ENCODE data around the gene U2SURP.

U2SURP gene

DNA sequence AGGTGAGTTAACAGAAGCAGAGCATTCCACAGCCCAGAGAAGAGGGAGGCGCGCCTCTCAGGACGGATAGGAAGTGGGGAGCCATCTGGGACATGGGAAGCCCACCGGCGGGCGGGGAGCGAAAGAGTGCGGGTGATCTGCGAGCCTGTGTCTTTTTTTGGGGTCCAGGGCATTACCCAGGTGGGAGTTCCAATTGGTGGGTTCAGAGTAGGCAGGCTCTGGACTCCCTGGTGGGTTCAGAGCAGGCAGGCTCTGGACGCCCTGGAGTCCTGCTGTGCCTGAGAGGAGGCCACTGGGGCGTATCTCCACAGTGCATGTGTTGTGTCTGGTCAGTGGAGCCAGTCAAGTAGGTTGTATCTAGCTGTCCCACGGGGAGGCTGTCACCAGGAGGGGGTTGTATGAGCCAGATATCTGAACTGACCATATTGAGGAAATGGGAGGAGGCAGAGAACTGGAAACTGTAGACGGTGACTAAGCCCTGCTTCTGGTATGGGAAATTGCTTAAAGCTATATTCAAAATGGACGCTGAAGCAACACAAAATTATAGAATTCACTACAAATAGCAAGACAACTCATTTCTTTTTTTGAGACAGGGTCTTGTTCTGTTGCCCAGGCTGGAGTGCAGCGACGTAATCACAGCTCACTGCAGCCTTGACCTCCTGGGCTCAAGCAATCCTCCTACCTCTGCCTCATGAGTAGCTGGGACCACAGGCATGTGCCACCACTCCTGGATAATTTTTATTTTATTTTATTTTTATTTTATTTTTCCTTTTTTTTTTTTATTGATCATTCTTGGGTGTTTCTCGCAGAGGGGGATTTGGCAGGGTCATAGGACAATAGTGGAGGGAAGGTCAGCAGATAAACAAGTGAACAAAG, 83.7 kb downstream of the U2SURP start:
- Histone ChIP-seq H3K27me3 (ENCODE audit: insufficient read depth, poor library complexity, severe bottlenecking) (no peaks in the 10 kb centered on the region), H3K27ac (replicated peaks) (no peak overlapping the region), H3K4me3 (replicated peaks; ENCODE audit: insufficient read depth, low read length) (no peak overlapping the region)
- TF ChIP-seq, protein P1, sequence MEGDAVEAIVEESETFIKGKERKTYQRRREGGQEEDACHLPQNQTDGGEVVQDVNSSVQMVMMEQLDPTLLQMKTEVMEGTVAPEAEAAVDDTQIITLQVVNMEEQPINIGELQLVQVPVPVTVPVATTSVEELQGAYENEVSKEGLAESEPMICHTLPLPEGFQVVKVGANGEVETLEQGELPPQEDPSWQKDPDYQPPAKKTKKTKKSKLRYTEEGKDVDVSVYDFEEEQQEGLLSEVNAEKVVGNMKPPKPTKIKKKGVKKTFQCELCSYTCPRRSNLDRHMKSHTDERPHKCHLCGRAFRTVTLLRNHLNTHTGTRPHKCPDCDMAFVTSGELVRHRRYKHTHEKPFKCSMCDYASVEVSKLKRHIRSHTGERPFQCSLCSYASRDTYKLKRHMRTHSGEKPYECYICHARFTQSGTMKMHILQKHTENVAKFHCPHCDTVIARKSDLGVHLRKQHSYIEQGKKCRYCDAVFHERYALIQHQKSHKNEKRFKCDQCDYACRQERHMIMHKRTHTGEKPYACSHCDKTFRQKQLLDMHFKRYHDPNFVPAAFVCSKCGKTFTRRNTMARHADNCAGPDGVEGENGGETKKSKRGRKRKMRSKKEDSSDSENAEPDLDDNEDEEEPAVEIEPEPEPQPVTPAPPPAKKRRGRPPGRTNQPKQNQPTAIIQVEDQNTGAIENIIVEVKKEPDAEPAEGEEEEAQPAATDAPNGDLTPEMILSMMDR (IDR thresholded peaks at IDR 0.05; ENCODE audit: insufficient read depth, low read length), result no peak
- TF ChIP-seq SPI1 (IDR thresholded peaks at IDR 0.05; ENCODE audit: borderline replicate concordance, low read depth) (no peak), GABPA (IDR thresholded peaks at IDR 0.05; ENCODE audit: low read depth) (no peak), POLR2AphosphoS5 (IDR thresholded peaks at IDR 0.05; ENCODE audit: low read depth) (no peak)
- peak; percentile 12 to 19 for DNase-seq (ENCODE audit: low read depth in 1 of 2, low spot score in 1 of 2)

DNA sequence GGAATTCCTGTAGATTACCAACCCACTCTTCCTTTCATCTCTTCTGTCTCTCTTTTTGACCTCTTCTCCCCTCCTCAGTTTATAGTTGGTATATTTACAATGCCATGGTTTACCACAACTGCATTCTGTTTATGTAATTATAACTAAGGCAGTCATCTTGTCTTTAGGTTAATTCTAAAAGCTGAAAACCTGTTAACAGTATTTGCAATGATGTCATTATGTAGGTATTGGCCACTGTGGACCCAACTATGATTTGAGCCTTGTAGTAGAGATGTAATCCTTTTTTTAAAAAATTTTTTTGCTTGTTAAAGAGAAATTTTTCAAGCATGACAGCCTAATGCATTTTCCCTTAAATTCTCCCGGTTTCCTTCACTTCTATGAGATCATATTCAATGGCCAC, 87.5 kb downstream of the U2SURP start:
- no peaks in the 10 kb centered on the region for H3K27me3 ChIP-seq (ENCODE audit: insufficient read depth, poor library complexity, severe bottlenecking)
- no peak overlapping the region for H3K4me3 ChIP-seq (replicated peaks; ENCODE audit: insufficient read depth, low read length)
- H3K27ac ChIP-seq (replicated peaks), result no peak overlapping the region
- TF ChIP-seq REST (IDR thresholded peaks at IDR 0.05; ENCODE audit: insufficient replicate concordance, low read depth), result no peak
- no peak for TF ChIP-seq SPI1 (IDR thresholded peaks at IDR 0.05; ENCODE audit: borderline replicate concordance, low read depth)
- TF ChIP-seq POLR2AphosphoS5 (IDR thresholded peaks at IDR 0.05; ENCODE audit: low read depth), result no peak
- no peak for TF ChIP-seq GABPA (IDR thresholded peaks at IDR 0.05; ENCODE audit: low read depth)
- TF ChIP-seq, protein P1 (IDR thresholded peaks at IDR 0.05; ENCODE audit: insufficient read depth, low read length), result no peak
- DNase-seq (ENCODE audit: low read depth in 1 of 2, low spot score in 1 of 2), result no peak

GRCh38 chr3:143089965-143090364, 88.6 kb downstream of the U2SURP start:
- Histone ChIP-seq H3K27ac (replicated peaks) (no peak overlapping the region), H3K4me3 (replicated peaks; ENCODE audit: insufficient read depth, low read length) (no peak overlapping the region), H3K27me3 (ENCODE audit: insufficient read depth, poor library complexity, severe bottlenecking) (no peaks in the 10 kb centered on the region)
- TF ChIP-seq REST (IDR thresholded peaks at IDR 0.05; ENCODE audit: insufficient replicate concordance, low read depth), result no peak
- TF ChIP-seq SPI1 (IDR thresholded peaks at IDR 0.05; ENCODE audit: borderline replicate concordance, low read depth), result no peak
- no peak for TF ChIP-seq POLR2AphosphoS5 (IDR thresholded peaks at IDR 0.05; ENCODE audit: low read depth)
- TF ChIP-seq, protein P1 (IDR thresholded peaks at IDR 0.05; ENCODE audit: insufficient read depth, low read length), result no peak
- TF ChIP-seq GABPA (IDR thresholded peaks at IDR 0.05; ENCODE audit: low read depth), result no peak
- DNase-seq (ENCODE audit: low read depth in 1 of 2, low spot score in 1 of 2), result no peak
